Endothelial cell (in vitro differentiated cells): Measurements from ENCODE around the gene ASMTL. TPM values are rescaled to one million over a fixed set of nuclear protein-coding genes. Genes with fewer than 3 reads are reported as not detected.
"Not testable (repeated sequence)": the region's sequence is repeated elsewhere in the genome, so short reads cannot be mapped to it uniquely, and the experiment has no call there.

Source experiments
- DNase-seq: peaks from one replicate; pipeline ENCODE4 v3.0.0; 2021; ENCODE audit warnings: low spot score
- H3K27ac Mint-ChIP-seq: one replicate; pipeline ENCODE4 v1.8.0; 2021; ENCODE audit warnings: mixed read lengths, inconsistent platforms; ENCODE audit not compliant: unreplicated experiment
- H3K27me3 Mint-ChIP-seq: one replicate; pipeline ENCODE4 v1.8.0; 2021; ENCODE audit warnings: mild to moderate bottlenecking, moderate library complexity, mixed read lengths, inconsistent platforms; ENCODE audit not compliant: unreplicated experiment
- H3K36me3 Mint-ChIP-seq: one replicate; pipeline ENCODE4 v1.8.0; 2021; ENCODE audit warnings: mild to moderate bottlenecking, low read depth, mixed read lengths, inconsistent platforms; ENCODE audit not compliant: unreplicated experiment
- H3K4me1 Mint-ChIP-seq: one replicate; pipeline ENCODE4 v1.8.0; 2021; ENCODE audit warnings: mild to moderate bottlenecking, mixed read lengths, inconsistent platforms; ENCODE audit not compliant: unreplicated experiment
- H3K4me3 Mint-ChIP-seq: one replicate; pipeline ENCODE4 v1.8.0; 2021; ENCODE audit warnings: mild to moderate bottlenecking, mixed read lengths, inconsistent platforms; ENCODE audit not compliant: unreplicated experiment
- H3K9me3 Mint-ChIP-seq: one replicate; pipeline ENCODE4 v1.8.0; 2021; ENCODE audit warnings: mixed read lengths, inconsistent platforms; ENCODE audit not compliant: unreplicated experiment
- CTCF ChIP-seq: fragments of 200-600 bp; sonication (generic); IDR thresholded peaks from one replicate; pipeline ENCODE4 v1.5.0; 2021; ENCODE audit warnings: antibody characterized with exemption; ENCODE audit not compliant: unreplicated experiment
- total RNA-seq: library from RNA; stranded (reverse); fragmentation: NEBNext Ultra II Directional; extraction: Animal tissue kit (Norgen Biotek cat#: 25700); gene quantifications from one replicate; pipeline ENCODE4 v1.2.1, GENCODE V29; 2021; ENCODE audit not compliant: unreplicated experiment

ASMTL gene
- total RNA-seq, 1 donor from 2014 or later = 25.8 TPM

DNA sequence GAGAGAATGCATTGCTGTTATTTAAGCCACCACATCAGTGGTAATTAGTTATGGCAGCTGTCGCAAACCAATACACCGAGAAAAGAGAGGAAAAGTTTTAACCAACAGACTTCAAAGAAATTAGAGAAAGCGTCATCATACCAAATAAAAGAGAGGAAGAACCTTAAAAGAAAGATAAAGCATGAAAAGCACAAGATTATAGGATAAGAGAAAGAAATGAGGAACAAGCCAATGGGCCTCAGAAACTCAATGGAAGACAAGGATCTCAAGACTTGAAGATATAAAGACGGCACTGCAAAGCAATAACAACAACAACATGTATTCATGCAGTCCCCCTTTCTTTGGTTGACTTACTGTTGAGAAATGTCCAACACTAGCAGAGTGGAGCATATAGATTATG is 22.8 kb upstream of the ASMTL start:
- TF ChIP-seq CTCF = no peak
- H3K4me1 Mint-ChIP-seq = no peaks in the 10 kb centered on the region
- H3K36me3 Mint-ChIP-seq = peaks cover 13% of the 10 kb centered on the region
- no peak for DNase-seq
- H3K27me3 Mint-ChIP-seq = peaks cover 1% of the 10 kb centered on the region
- peaks cover 33% of the 10 kb centered on the region for H3K9me3 Mint-ChIP-seq
- no peak overlapping the region for H3K27ac Mint-ChIP-seq
- H3K4me3 Mint-ChIP-seq = no peak overlapping the region

DNA sequence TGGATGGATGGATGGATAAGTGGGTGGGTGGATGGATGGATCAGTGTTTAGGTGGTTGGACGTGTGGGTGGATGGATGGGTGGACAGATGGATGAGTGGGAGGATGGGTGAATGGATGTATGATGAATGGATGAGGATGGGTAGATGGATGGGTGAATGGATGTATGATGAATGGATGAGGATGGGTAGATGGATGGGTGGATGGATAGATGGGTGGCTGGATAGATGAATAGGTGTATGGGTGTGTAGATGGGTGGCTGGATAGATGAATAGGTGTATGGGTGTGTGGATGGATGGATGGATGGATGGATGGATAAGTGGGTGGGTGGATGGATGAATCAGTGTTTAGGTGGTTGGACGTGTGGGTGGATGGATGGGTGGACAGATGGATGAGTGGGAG is 21.9 kb upstream of the ASMTL start:
- not testable (repeated sequence) for DNase-seq, H3K4me1 Mint-ChIP-seq, H3K27me3 Mint-ChIP-seq, H3K4me3 Mint-ChIP-seq, H3K27ac Mint-ChIP-seq
- Mint-ChIP-seq H3K36me3 (peaks cover 13% of the 10 kb centered on the region), H3K9me3 (peaks cover 32% of the 10 kb centered on the region)

DNA sequence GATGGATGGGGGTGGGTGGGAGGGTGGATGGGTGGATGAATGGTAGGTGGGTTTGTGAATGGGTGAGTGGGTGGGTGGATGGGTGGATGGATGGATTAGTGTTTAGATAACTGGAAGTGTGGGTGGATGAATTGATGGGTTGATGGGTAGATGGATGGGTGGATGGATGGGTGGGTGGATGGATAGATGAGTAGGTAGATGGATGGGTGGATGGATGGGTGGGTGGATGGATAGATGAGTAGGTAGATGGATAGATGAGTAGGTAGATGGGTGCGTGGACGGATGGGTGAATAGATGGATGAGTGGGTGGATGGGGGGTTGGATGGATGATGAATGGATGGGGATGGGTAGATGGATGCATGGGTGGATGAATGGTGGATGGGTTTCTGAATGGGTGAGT is 20.3 kb upstream of the ASMTL start:
- TF ChIP-seq CTCF = no peak
- peaks cover 13% of the 10 kb centered on the region for H3K36me3 Mint-ChIP-seq
- H3K4me3 Mint-ChIP-seq = no peak overlapping the region
- DNase-seq = no peak
- peaks cover 21% of the 10 kb centered on the region for H3K9me3 Mint-ChIP-seq
- no peak overlapping the region for H3K27ac Mint-ChIP-seq
- H3K4me1 Mint-ChIP-seq = no peaks in the 10 kb centered on the region
- peaks cover 4% of the 10 kb centered on the region for H3K27me3 Mint-ChIP-seq

- Mint-ChIP-seq H3K36me3 (peaks cover 7% of the 10 kb centered on the region), H3K4me3 (no peak overlapping the region), H3K27ac (no peak overlapping the region), H3K9me3 (peaks cover 15% of the 10 kb centered on the region), H3K27me3 (peaks cover 11% of the 10 kb centered on the region), H3K4me1 (no peaks in the 10 kb centered on the region)
- no peak for DNase-seq
- TF ChIP-seq CTCF = no peak
Observed at GRCh38 chrX:1468250-1468772, 15.6 kb upstream of the ASMTL start.

DNA sequence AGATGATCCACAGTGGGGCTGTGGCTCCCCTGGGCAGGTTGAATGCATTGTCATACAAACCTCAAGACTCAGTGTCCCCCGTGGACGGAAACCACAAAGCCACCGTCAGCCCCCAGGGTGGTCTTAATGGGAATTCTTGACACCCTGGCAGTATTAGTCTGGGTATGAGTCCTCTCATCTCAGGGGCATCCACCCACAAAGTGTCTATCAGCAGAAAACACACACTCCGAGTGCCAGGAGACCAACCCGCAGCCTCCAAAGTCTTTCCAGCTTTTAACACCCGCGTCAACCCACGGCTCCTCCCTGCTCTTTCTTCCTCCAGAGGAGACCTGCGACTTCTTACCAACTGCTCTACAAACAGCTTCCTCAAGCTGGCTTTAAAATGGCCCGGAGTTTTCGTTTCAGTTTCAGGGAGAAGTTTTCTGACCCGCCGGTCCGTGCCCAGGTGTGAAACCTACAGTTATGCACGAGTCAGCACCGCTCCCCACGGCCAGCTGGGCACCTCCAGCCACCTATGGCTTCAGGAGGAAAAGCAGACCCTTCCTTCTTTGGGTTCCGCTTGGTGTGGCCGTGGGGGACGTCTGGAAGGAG is 14.4 kb upstream of the ASMTL start:
- Mint-ChIP-seq H3K9me3 (peaks cover 12% of the 10 kb centered on the region), H3K4me3 (no peak overlapping the region)

More for the DNA sequence above, 14.4 kb upstream of the ASMTL start:
- Mint-ChIP-seq H3K36me3 (peaks cover 8% of the 10 kb centered on the region), H3K27me3 (peaks cover 12% of the 10 kb centered on the region), H3K27ac (no peak overlapping the region), H3K4me1 (no peaks in the 10 kb centered on the region)
- no peak for TF ChIP-seq CTCF
- DNase-seq = no peak
